IPS-18c (cell line): ENCODE data around the gene LYRM4.
A peak's percentile ranks its signal among the peaks of the same experiment; 100 is the strongest.

Source experiments
- H3K4me3 ChIP-seq: 2 replicates; pipeline ENCODE4 v1.7.0; 2013; ENCODE audit warnings: low read depth, mild to moderate bottlenecking, low read length, moderate library complexity; ENCODE audit not compliant: insufficient read depth
- H3K9me3 ChIP-seq: one replicate; pipeline ENCODE4 v1.6.1; 2013; ENCODE audit warnings: mild to moderate bottlenecking, low read length, moderate library complexity; ENCODE audit not compliant: control insufficient read depth, insufficient read depth

Gene LYRM4

GRCh38 chr6:5089481-5090438 is 171.0 kb downstream of the LYRM4 start:
- Histone ChIP-seq H3K4me3 (no peak overlapping the region), H3K9me3 (peaks cover 6% of the 10 kb centered on the region)

- Histone ChIP-seq H3K9me3 (peaks cover 4% of the 10 kb centered on the region), H3K4me3 (no peak overlapping the region)
Measured at GRCh38 chr6:5088780-5089179, 172.0 kb downstream of the LYRM4 start.

DNA sequence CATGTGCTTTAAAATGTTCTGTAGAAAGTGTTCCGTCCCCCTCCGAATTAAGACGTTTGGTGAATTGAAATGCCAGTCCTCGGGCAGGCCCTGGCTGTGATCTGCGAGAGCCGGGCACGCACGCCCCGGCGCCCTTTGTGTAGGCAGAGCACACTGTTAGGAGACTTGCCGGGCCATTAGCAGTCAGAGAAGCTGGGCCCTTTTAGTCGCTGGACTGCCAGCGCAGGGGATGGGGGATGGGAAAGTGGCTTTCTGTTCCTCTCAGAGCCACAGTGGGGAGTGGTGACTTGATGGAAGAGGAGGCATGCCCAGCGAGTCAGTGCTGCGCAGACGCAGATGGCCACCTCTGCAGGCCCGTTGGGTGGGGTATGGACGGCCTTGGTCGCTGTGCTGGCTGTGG is 173.4 kb downstream of the LYRM4 start:
- Histone ChIP-seq H3K4me3 (no peak overlapping the region), H3K9me3 (peaks cover 4% of the 10 kb centered on the region)

- peaks cover 4% of the 10 kb centered on the region for H3K9me3 ChIP-seq
- H3K4me3 ChIP-seq = peak overlapping the region; percentile 67; the same call in 1 of the 2 replicates
Measured at GRCh38 chr6:5086294-5086890, 174.4 kb downstream of the LYRM4 start.

GRCh38 chr6:5085648-5086293 is 175.0 kb downstream of the LYRM4 start:
- H3K9me3 ChIP-seq = peaks cover 4% of the 10 kb centered on the region
- H3K4me3 ChIP-seq = peak overlapping the region; percentile 67

GRCh38 chr6:5084781-5085647 is 175.7 kb downstream of the LYRM4 start, which contains the start of gene PPP1R3G:
PPP1R3G (plus strand) TSS chr6:5085341; CDS start chr6:5085486, 145 bp downstream.
- H3K4me3 ChIP-seq = peak within 1 kb of the TSS; percentile 67
- peaks cover 4% of the 10 kb centered on the region for H3K9me3 ChIP-seq

DNA sequence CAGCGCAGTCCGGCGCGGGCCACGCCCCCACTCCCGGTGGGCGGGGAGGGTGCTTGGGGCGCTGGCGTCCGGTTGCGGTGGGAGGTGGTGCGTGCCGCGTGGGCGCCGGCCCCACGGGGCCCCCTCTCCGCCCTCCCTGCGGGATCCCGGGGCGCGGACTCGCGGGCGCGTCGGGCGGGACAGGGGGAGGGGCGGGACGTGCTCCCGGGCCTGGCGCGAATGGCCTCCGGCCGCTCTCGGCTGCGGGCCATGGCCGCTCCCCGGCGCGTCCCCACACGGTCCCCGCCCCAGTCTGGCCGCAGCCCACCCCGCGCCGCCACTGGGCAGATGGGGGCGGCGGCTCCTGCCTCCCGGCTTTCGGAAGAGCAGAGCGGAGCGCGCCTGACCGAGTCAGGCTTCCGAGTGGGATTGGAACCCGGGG is 176.4 kb downstream of the LYRM4 start:
- Histone ChIP-seq H3K9me3 (peaks cover 4% of the 10 kb centered on the region), H3K4me3 (peak overlapping the region; percentile 67)

GRCh38 chr6:5083813-5084359 is 176.9 kb downstream of the LYRM4 start:
- H3K9me3 ChIP-seq = peaks cover 4% of the 10 kb centered on the region
- peak overlapping the region; percentile 67 for H3K4me3 ChIP-seq

GRCh38 chr6:5083307-5083583 is 177.5 kb downstream of the LYRM4 start:
- no peak overlapping the region for H3K4me3 ChIP-seq

GRCh38 chr6:5082487-5083306 is 178.1 kb downstream of the LYRM4 start:
- H3K4me3 ChIP-seq = no peak overlapping the region

More at GRCh38 chr6:5083307-5083583, 177.5 kb downstream of the LYRM4 start:
- H3K9me3 ChIP-seq = peaks cover 4% of the 10 kb centered on the region

DNA sequence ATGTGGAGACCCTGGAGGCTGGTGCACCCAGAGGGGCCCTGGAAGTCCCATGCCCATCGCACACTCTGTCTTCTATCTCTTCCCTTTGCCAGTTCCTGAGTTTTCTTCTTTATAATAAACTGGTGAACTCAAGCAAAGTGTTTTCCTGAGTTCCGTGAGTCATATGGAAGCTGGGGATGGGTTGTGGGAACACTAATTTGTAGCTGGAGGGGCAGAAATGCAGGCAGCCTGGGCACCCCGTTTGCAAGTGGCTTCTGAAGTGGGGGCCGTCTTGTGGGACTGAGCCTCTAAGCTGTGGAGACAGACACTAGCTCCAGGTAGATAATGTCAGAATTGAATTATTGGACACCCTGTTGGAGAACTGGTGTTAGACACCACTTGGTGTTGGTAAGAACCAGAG is 178.8 kb downstream of the LYRM4 start:
- Histone ChIP-seq H3K4me3 (no peak overlapping the region), H3K9me3 (peaks cover 4% of the 10 kb centered on the region)

More at GRCh38 chr6:5082487-5083306, 178.1 kb downstream of the LYRM4 start:
- H3K9me3 ChIP-seq = peaks cover 4% of the 10 kb centered on the region

- no peak overlapping the region for H3K4me3 ChIP-seq
Measured at GRCh38 chr6:5081182-5081581, 179.6 kb downstream of the LYRM4 start.

DNA sequence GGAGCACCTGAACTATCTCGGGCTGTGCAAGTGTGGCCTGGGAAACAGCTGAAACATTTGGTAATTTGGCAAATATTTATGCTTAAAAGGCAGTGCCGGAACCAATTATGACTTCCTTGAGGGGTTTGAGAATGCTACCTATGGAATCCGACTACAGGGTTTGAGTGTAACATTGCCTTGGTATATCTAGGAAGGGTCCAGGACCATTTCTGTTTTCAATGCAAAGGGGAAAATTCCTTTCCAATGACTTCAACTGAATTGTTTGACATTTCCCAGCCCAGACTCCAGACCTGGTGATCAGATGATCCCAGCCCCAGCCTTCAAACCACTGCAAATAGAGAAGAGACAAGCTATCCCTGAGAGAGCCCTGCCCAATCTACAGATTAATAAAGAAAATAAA is 180.2 kb downstream of the LYRM4 start:
- Histone ChIP-seq H3K9me3 (no peaks in the 10 kb centered on the region), H3K4me3 (no peak overlapping the region)

More at GRCh38 chr6:5081182-5081581, 179.6 kb downstream of the LYRM4 start:
- peaks cover 3% of the 10 kb centered on the region for H3K9me3 ChIP-seq

DNA sequence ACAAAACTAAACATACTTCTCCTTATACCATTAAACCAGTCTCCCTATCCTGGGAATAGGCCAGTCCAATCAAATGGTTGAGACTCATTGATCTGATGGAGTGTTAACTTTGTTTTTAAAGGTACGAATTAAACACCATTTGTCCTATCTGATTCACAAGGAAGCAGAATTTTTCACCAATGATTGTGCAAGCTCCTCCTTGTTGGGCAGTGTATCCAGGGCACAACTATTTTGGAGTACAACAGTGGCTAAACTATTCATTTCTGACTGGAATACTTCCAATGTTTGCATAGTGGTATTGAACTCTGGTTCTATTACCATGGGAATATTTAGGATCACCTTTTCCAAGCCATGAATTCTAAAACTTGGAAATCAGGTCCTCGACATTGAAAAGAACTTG is 181.1 kb downstream of the LYRM4 start:
- Histone ChIP-seq H3K4me3 (no peak overlapping the region), H3K9me3 (no peaks in the 10 kb centered on the region)

GRCh38 chr6:5078121-5078669 is 182.6 kb downstream of the LYRM4 start:
- H3K9me3 ChIP-seq = no peaks in the 10 kb centered on the region
- no peak overlapping the region for H3K4me3 ChIP-seq

- Histone ChIP-seq H3K9me3 (no peaks in the 10 kb centered on the region), H3K4me3 (no peak overlapping the region)
Measured at GRCh38 chr6:5076931-5077330, 183.8 kb downstream of the LYRM4 start.
